OCI-LY3 (cell line): ENCODE results near the gene TMEM63B.
"Not testable (repeated sequence)": the region's sequence is repeated elsewhere in the genome, so short reads cannot be mapped to it uniquely, and the experiment has no call there.

Source experiments
- H2AFZ ChIP-seq: fragments of 200-600, 300-600 bp; shearing (Covaris generic); 2 replicates; pipeline ENCODE4 v1.6.0; 2014; ENCODE audit warnings: antibody characterized with exemption, low read depth, low read length
- H3K27ac ChIP-seq: fragments of 200-600, 300-600 bp; sonication (generic); 2 replicates; pipeline ENCODE4 v1.5.1; 2014; ENCODE audit warnings: mild to moderate bottlenecking, low read length, moderate library complexity, mixed read lengths
- H3K27me3 ChIP-seq: fragments of 200-600, 300-600 bp; sonication (generic); 2 replicates; pipeline ENCODE4 v1.6.1; 2014; ENCODE audit warnings: low read depth, low read length, mixed read lengths
- H3K36me3 ChIP-seq: fragments of 200-600, 300-600 bp; sonication (generic); replicated peaks from 2 replicates; pipeline ENCODE3; 2014; ENCODE audit warnings: low read depth, low read length, mixed read lengths
- H3K4me1 ChIP-seq: fragments of 300-600, 200-600 bp; sonication (generic); 2 replicates; pipeline ENCODE4 v1.6.1; 2014; ENCODE audit warnings: low read length, mixed read lengths
- H3K4me2 ChIP-seq: fragments of 200-600, 300-600 bp; sonication (generic); 2 replicates; pipeline ENCODE4 v1.6.1; 2014; ENCODE audit warnings: low read length, mixed read lengths
- H3K4me3 ChIP-seq: fragments of 300-600, 200-600 bp; sonication (generic); 2 replicates; pipeline ENCODE4 v1.5.1; 2014; ENCODE audit warnings: antibody characterized with exemption, mild to moderate bottlenecking, low read length, moderate library complexity
- H3K79me2 ChIP-seq: fragments of 300-600, 200-600 bp; shearing (Covaris generic); 2 replicates; pipeline ENCODE4 v1.6.1; 2014; ENCODE audit warnings: mild to moderate bottlenecking, low read length, mixed read lengths
- H3K9ac ChIP-seq: fragments of 300-600, 200-600 bp; shearing (Covaris generic); 2 replicates; pipeline ENCODE4 v1.6.0; 2014; ENCODE audit warnings: mild to moderate bottlenecking, low read length, moderate library complexity
- H3K9me3 ChIP-seq: fragments of 200-600, 300-600 bp; shearing (Covaris generic); 2 replicates; pipeline ENCODE4 v1.6.1; 2014; ENCODE audit warnings: low read length, mixed read lengths; ENCODE audit not compliant: insufficient read depth
- H4K20me1 ChIP-seq: fragments of 200-600, 300-600 bp; sonication (generic); 2 replicates; pipeline ENCODE4 v1.6.1; 2016; ENCODE audit warnings: low read length, mixed read lengths; ENCODE audit not compliant: insufficient read depth
- CTCF ChIP-seq: fragments of 200-600, 300-600 bp; sonication (generic); IDR thresholded peaks from 2 replicates; pipeline ENCODE4 v1.5.1; 2014; ENCODE audit warnings: antibody characterized with exemption, low read length, low read depth
- EZH2phosphoT487 ChIP-seq: fragments of 200-600 bp; shearing (Covaris generic); IDR thresholded peaks from 2 replicates; pipeline ENCODE4 v1.6.1; 2018; ENCODE audit warnings: antibody characterized with exemption, mixed run types, low read depth

Gene TMEM63B

GRCh38 chr6:44193307-44193910, 66.1 kb downstream of the TMEM63B start:
- Histone ChIP-seq H2AFZ (no peak overlapping the region), H3K36me3 (no peaks in the 10 kb centered on the region)
- TF ChIP-seq EZH2phosphoT487: no peak
- TF ChIP-seq CTCF: no peak

GRCh38 chr6:44194326-44194725, 67.0 kb downstream of the TMEM63B start:
- H3K79me2 ChIP-seq: no peaks in the 10 kb centered on the region
- no peaks in the 10 kb centered on the region for H4K20me1 ChIP-seq
- no peak overlapping the region for H3K27ac ChIP-seq
- no peaks in the 10 kb centered on the region for H3K36me3 ChIP-seq
- H3K4me1 ChIP-seq: peaks cover 29% of the 10 kb centered on the region
- no peak for TF ChIP-seq EZH2phosphoT487
- no peak overlapping the region for H3K4me3 ChIP-seq
- no peaks in the 10 kb centered on the region for H3K9me3 ChIP-seq
- H3K27me3 ChIP-seq: peaks cover 22% of the 10 kb centered on the region
- H2AFZ ChIP-seq: no peak overlapping the region
- H3K9ac ChIP-seq: no peak overlapping the region
- H3K4me2 ChIP-seq: no peak overlapping the region

More at GRCh38 chr6:44193307-44193910, 66.1 kb downstream of the TMEM63B start:
- Histone ChIP-seq H3K4me1 (peaks cover 30% of the 10 kb centered on the region), H3K27ac (no peak overlapping the region), H3K27me3 (peaks cover 22% of the 10 kb centered on the region), H3K4me2 (no peak overlapping the region), H3K79me2 (no peaks in the 10 kb centered on the region), H3K9ac (no peak overlapping the region), H4K20me1 (no peaks in the 10 kb centered on the region), H3K9me3 (no peaks in the 10 kb centered on the region), H3K4me3 (no peak overlapping the region)

GRCh38 chr6:44196351-44196750, 69.0 kb downstream of the TMEM63B start:
- H3K4me1 ChIP-seq: peaks cover 13% of the 10 kb centered on the region
- H3K27me3 ChIP-seq: peaks cover 17% of the 10 kb centered on the region
- not testable (repeated sequence) for H3K79me2 ChIP-seq

GRCh38 chr6:44198684-44199083, 71.3 kb downstream of the TMEM63B start:
- no peaks in the 10 kb centered on the region for H4K20me1 ChIP-seq
- peaks cover 12% of the 10 kb centered on the region for H3K27me3 ChIP-seq
- H3K4me1 ChIP-seq: no peaks in the 10 kb centered on the region
- H3K27ac ChIP-seq: no peak overlapping the region
- no peak overlapping the region for H3K4me3 ChIP-seq
- no peaks in the 10 kb centered on the region for H3K9me3 ChIP-seq
- no peak overlapping the region for H3K4me2 ChIP-seq
- H3K36me3 ChIP-seq: no peaks in the 10 kb centered on the region
- H2AFZ ChIP-seq: no peak overlapping the region
- H3K9ac ChIP-seq: no peak overlapping the region
- TF ChIP-seq CTCF (no peak), EZH2phosphoT487 (no peak)
- no peaks in the 10 kb centered on the region for H3K79me2 ChIP-seq

More at GRCh38 chr6:44196351-44196750, 69.0 kb downstream of the TMEM63B start:
- H3K4me2 ChIP-seq, H3K9ac ChIP-seq, H2AFZ ChIP-seq, H3K27ac ChIP-seq, H4K20me1 ChIP-seq, H3K36me3 ChIP-seq, H3K4me3 ChIP-seq, H3K9me3 ChIP-seq: not testable (repeated sequence)

- Histone ChIP-seq H3K4me1 (no peaks in the 10 kb centered on the region; the same call in 1 of the 2 replicates), H3K9me3 (no peaks in the 10 kb centered on the region), H3K27me3 (peaks cover 6% of the 10 kb centered on the region), H3K27ac (no peak overlapping the region), H3K4me2 (no peak overlapping the region), H2AFZ (no peak overlapping the region), H3K4me3 (no peak overlapping the region), H4K20me1 (no peaks in the 10 kb centered on the region), H3K9ac (no peak overlapping the region), H3K79me2 (no peaks in the 10 kb centered on the region), H3K36me3 (no peaks in the 10 kb centered on the region)
- no peak for TF ChIP-seq EZH2phosphoT487
- no peak for TF ChIP-seq CTCF
These were observed 72.5 kb downstream of the TMEM63B start for GRCh38 chr6:44199883-44200282.
